ENCODE data around the gene CACNB4. TPM values are rescaled to one million over a fixed set of nuclear protein-coding genes. Genes with fewer than 3 reads are reported as not detected.
"Not testable (repeated sequence)": the region's sequence is repeated elsewhere in the genome, so short reads cannot be mapped to it uniquely, and the experiment has no call there.

The CACNB4 gene
- total RNA-seq, 1 experiment from 2014 or later, result 1.00 TPM

DNA sequence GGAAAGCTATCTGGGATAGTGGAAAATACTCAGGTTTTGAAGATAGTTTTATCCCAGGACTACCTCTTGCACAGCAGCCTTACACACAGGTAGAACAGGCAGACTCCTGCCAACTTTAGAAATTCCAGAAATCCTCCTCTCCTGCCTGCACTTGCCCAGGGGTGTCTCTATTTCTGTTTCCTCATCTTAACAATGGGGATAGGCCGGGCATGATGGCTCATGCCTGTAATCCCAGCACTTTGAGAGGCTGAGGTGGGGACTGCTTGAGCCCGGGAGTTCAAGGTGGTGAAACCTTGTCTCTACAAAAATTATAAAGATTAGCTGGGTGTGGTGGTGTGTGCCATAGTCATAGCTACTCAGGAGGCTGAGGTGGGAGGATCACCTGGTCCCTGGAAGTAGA is 153.7 kb downstream of the CACNB4 start:
- intact Hi-C loops (cut with micrococcal nuclease; ENCODE audit: unreplicated experiment), result no loop called here
- POLR2A ChIA-PET, result no interaction called here
- Mint-ChIP-seq H3K27me3 (ENCODE audit: insufficient read depth, unreplicated experiment) (peaks cover 7% of the 10 kb centered on the region), H3K36me3 (ENCODE audit: insufficient read depth, unreplicated experiment) (no peaks in the 10 kb centered on the region), H3K27ac (ENCODE audit: unreplicated experiment) (no peak overlapping the region), H3K9me3 (ENCODE audit: unreplicated experiment) (peaks cover 30% of the 10 kb centered on the region), H3K4me1 (ENCODE audit: low read depth, unreplicated experiment) (no peaks in the 10 kb centered on the region), H3K4me3 (ENCODE audit: unreplicated experiment) (no peak overlapping the region)
- CTCF ChIA-PET, result interaction anchor here (0.6 kb wide), 1 partner anchor 34 kb away, joined by 3 read pairs; no protein-coding TSS in a partner anchor
- Histone ChIP-seq H3K9me3 (peaks cover 13% of the 10 kb centered on the region), H3K4me3 (ENCODE audit: low read depth, low read length) (no peak overlapping the region), H3K27me3 (replicated peaks; ENCODE audit: control insufficient read depth, insufficient read depth, low read length) (no peaks in the 10 kb centered on the region), H3K4me1 (no peaks in the 10 kb centered on the region), H3K36me3 (ENCODE audit: control insufficient read depth, insufficient read depth, low read length) (no peaks in the 10 kb centered on the region)
- TF ChIP-seq, protein P1, sequence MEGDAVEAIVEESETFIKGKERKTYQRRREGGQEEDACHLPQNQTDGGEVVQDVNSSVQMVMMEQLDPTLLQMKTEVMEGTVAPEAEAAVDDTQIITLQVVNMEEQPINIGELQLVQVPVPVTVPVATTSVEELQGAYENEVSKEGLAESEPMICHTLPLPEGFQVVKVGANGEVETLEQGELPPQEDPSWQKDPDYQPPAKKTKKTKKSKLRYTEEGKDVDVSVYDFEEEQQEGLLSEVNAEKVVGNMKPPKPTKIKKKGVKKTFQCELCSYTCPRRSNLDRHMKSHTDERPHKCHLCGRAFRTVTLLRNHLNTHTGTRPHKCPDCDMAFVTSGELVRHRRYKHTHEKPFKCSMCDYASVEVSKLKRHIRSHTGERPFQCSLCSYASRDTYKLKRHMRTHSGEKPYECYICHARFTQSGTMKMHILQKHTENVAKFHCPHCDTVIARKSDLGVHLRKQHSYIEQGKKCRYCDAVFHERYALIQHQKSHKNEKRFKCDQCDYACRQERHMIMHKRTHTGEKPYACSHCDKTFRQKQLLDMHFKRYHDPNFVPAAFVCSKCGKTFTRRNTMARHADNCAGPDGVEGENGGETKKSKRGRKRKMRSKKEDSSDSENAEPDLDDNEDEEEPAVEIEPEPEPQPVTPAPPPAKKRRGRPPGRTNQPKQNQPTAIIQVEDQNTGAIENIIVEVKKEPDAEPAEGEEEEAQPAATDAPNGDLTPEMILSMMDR (IDR thresholded peaks at IDR 0.05; ENCODE audit: insufficient read depth in 1 of 2, low read depth in 1 of 2, low read length in 1 of 2, severe bottlenecking in 1 of 2, unreplicated experiment in 1 of 2), result no peak
- DNase-seq, result no peak
- no TSS peak for BruUV-seq (replicated peaks)

DNA sequence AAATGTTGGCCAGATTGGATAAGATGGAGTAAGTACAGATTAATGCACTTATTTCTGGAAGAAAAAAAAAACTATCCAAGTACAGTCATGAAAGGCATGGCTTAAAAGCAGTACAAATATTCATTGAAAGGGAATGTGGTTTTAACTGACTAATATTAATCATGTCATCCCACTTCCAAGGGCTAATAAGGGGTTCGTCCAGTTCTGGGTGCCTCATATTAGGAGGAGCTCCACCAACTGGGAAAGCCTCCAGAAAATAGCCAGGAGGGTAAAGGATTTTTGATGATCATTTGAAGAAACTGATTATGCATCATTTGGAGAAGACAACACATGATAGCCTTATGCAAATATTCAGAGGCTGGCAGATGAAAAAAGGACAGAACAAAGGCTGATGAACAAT is 155.4 kb downstream of the CACNB4 start:
- no peak overlapping the region for H3K4me3 Mint-ChIP-seq (ENCODE audit: unreplicated experiment)
- H3K9me3 ChIP-seq, result peaks cover 13% of the 10 kb centered on the region
- DNase-seq, result no peak
- intact Hi-C loops (cut with micrococcal nuclease; ENCODE audit: unreplicated experiment), result no loop called here
- no peak overlapping the region for H3K4me3 ChIP-seq (ENCODE audit: low read depth, low read length)
- no peaks in the 10 kb centered on the region for H3K4me1 Mint-ChIP-seq (ENCODE audit: low read depth, unreplicated experiment)
- POLR2A ChIA-PET, result no interaction called here
- H3K27me3 Mint-ChIP-seq (ENCODE audit: insufficient read depth, unreplicated experiment), result no peaks in the 10 kb centered on the region
- H3K36me3 ChIP-seq (ENCODE audit: control insufficient read depth, insufficient read depth, low read length), result no peaks in the 10 kb centered on the region
- no peaks in the 10 kb centered on the region for H3K27me3 ChIP-seq (replicated peaks; ENCODE audit: control insufficient read depth, insufficient read depth, low read length)
- TF ChIP-seq, protein P1 (IDR thresholded peaks at IDR 0.05; ENCODE audit: insufficient read depth in 1 of 2, low read depth in 1 of 2, low read length in 1 of 2, severe bottlenecking in 1 of 2, unreplicated experiment in 1 of 2), result no peak
- no TSS peak for BruUV-seq (replicated peaks)
- H3K27ac Mint-ChIP-seq (ENCODE audit: unreplicated experiment), result no peak overlapping the region
- CTCF ChIA-PET, result no interaction called here
- H3K36me3 Mint-ChIP-seq (ENCODE audit: insufficient read depth, unreplicated experiment), result no peaks in the 10 kb centered on the region
- H3K4me1 ChIP-seq, result no peaks in the 10 kb centered on the region
- H3K9me3 Mint-ChIP-seq (ENCODE audit: unreplicated experiment), result peaks cover 35% of the 10 kb centered on the region

DNA sequence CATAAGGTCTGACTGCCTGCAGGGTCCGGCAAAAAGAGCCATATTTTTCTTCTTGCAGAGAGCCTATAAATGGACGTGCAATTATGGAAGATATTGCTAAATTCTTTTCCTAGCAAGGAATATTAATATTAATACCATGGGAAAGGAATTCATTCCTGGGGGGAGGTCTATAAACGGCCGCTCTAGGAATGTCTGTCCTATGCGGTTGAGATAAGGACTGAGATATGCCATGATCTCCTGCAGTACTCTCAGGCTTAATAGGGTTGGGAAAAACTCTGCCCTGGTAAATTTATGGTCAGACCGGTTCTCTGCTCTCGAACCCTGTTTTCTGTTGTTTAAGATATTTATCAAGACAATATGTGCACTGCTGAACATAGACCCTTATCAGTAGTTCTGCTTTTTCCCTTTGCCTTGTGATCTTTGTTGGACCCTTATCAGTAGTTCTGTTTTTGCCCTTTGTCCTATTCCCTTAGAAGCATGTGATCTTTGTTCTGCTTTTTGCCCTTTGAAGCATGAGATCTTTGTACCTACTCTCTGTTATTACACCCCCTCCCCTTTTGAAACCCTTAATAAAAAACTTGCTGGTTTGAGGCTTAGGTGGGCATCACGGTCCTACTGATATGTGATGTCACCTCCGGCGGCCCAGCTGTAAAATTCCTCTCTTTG is 156.2 kb downstream of the CACNB4 start:
- H3K36me3 Mint-ChIP-seq (ENCODE audit: insufficient read depth, unreplicated experiment); H3K36me3 ChIP-seq (ENCODE audit: control insufficient read depth, insufficient read depth, low read length); H3K27me3 Mint-ChIP-seq (ENCODE audit: insufficient read depth, unreplicated experiment); H3K4me1 Mint-ChIP-seq (ENCODE audit: low read depth, unreplicated experiment); H3K4me1 ChIP-seq; H3K4me3 ChIP-seq (ENCODE audit: low read depth, low read length); BruUV-seq (replicated peaks); intact Hi-C loops (cut with micrococcal nuclease; ENCODE audit: unreplicated experiment); H3K27me3 ChIP-seq (replicated peaks; ENCODE audit: control insufficient read depth, insufficient read depth, low read length); POLR2A ChIA-PET; H3K27ac Mint-ChIP-seq (ENCODE audit: unreplicated experiment); CTCF ChIA-PET; H3K4me3 Mint-ChIP-seq (ENCODE audit: unreplicated experiment): not testable (repeated sequence)
- DNase-seq, result peak in 1 of 2 experiments; percentile 14
- H3K9me3 Mint-ChIP-seq (ENCODE audit: unreplicated experiment), result peaks cover 35% of the 10 kb centered on the region
- H3K9me3 ChIP-seq, result peaks cover 13% of the 10 kb centered on the region

All from Caco-2 (cell line).